ENCODE results near the gene TSR3. TPM values are rescaled to one million over a fixed set of nuclear protein-coding genes. Genes with fewer than 3 reads are reported as not detected.

TSR3 gene
- total RNA-seq, 1 donor from 2014 or later, result 60.6 TPM

DNA sequence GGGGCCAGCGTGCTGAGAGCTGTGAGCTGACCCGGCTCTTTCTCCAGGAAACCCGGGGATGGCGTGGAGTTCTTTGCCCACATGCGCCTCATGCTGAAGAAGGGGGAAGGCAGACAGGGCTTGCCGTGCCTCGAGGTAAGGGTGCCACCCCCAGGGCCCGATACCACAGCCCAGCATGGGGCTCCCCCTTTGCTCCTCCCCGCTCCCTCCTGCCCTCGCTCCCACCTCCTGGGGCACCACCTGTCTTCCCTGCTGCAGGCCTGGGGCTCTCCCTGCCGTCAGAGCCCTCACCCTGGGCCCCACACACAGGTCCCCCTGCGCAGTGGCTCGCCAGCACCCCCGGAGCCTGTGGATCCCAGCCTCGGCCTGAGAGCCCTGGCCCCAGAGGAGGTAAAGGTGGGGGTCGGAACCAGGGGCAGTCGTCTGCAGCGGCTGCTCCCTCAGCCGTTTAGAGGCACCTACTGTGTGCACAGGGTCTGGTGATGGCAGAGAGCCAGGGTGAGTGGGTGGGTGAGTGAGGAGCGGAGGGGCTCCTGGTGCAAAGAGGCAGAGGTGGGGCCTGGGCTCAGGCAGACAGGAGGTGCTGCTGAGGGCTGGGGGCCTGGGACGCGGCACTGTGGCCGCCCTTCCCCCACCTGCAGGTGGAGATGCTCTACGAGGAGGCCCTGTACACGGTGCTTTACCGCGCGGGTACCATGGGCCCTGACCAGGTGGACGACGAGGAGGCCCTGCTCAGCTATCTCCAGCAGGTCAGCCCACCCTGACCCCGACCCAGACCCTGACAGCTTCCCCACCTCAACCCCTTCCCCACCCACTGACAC lies 12.6 kb downstream of the TSR3 start:
- H3K4me3 ChIP-seq, result no peak overlapping the region
- peaks cover 6% of the 10 kb centered on the region for H3K27me3 ChIP-seq
- intact Hi-C loops (cut with DNase I), result no loop called here
- H3K9me3 ChIP-seq, result no peaks in the 10 kb centered on the region
- H3K4me1 ChIP-seq, result peaks cover 21% of the 10 kb centered on the region
- no peak overlapping the region for H3K27ac ChIP-seq
- no peak for DNase-seq (ENCODE audit: extremely low spot score in 2 of 2)
- no peaks in the 10 kb centered on the region for H3K36me3 ChIP-seq
- TF ChIP-seq, protein P1, sequence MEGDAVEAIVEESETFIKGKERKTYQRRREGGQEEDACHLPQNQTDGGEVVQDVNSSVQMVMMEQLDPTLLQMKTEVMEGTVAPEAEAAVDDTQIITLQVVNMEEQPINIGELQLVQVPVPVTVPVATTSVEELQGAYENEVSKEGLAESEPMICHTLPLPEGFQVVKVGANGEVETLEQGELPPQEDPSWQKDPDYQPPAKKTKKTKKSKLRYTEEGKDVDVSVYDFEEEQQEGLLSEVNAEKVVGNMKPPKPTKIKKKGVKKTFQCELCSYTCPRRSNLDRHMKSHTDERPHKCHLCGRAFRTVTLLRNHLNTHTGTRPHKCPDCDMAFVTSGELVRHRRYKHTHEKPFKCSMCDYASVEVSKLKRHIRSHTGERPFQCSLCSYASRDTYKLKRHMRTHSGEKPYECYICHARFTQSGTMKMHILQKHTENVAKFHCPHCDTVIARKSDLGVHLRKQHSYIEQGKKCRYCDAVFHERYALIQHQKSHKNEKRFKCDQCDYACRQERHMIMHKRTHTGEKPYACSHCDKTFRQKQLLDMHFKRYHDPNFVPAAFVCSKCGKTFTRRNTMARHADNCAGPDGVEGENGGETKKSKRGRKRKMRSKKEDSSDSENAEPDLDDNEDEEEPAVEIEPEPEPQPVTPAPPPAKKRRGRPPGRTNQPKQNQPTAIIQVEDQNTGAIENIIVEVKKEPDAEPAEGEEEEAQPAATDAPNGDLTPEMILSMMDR (IDR thresholded peaks at IDR 0.05), result no peak
- no peak for TF ChIP-seq POLR2AphosphoS5 (IDR thresholded peaks at IDR 0.05; ENCODE audit: insufficient read depth in 1 of 2, low read depth in 1 of 2)

DNA sequence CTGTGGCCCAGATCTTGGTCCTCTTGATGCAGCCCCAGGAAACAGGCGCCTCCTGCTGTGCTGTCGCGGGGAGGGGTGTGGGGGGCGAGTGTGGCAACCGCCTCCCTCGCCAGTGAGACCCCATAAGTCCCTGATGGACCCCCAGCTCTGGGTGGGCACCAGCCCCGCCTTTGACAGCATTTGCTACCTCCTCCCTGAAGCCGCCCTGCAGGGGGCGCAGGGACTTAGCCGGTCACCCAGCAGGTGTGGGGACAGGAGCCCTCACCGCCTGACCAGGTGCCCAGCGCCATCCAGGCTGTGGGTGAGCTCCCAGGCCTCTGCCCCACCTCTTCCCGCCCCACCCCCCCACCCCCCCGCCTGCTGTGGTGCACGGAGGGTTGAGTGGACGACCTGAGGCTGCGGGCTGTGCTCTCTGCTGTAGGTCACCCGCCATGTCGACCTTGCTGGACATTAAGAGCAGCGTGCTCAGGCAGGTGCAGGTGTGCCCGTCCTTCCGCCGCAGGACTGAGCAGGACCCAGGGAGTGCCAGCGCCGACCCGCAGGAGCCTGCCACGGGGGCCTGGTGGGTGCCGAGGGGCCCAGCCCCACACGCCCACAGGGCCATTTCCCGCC lies 13.5 kb downstream of the TSR3 start:
- intact Hi-C loops (cut with DNase I), result no loop called here
- DNase-seq (ENCODE audit: extremely low spot score in 2 of 2), result no peak
- TF ChIP-seq, protein P1 (IDR thresholded peaks at IDR 0.05), result no peak
- TF ChIP-seq POLR2AphosphoS5 (IDR thresholded peaks at IDR 0.05; ENCODE audit: insufficient read depth in 1 of 2, low read depth in 1 of 2), result no peak
- Histone ChIP-seq H3K27me3 (peaks cover 11% of the 10 kb centered on the region), H3K4me3 (no peak overlapping the region), H3K9me3 (no peaks in the 10 kb centered on the region), H3K27ac (no peak overlapping the region), H3K36me3 (no peaks in the 10 kb centered on the region), H3K4me1 (peaks cover 22% of the 10 kb centered on the region)

DNA sequence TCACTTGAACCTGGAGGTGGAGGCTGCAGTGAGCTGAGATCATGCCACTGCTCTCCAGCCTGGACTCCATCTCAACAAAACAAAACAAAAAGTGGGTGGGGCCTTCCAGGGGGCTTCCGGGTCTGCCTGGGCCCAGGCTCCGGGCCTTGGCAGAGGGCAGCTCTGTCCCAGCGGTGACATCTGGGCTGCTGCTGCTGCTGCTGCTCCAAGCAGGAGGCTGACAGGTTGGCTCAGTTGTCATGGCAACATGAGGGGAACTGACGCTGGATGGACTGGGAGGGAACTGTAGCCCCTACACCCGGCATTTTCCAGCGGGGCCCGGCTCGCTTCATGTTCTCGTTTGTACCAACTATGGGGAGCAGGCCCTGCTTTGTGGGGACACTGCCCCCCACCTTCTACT lies 14.2 kb downstream of the TSR3 start:
- H3K27ac ChIP-seq, result no peak overlapping the region
- no peaks in the 10 kb centered on the region for H3K9me3 ChIP-seq
- H3K4me3 ChIP-seq, result no peak overlapping the region
- DNase-seq (ENCODE audit: extremely low spot score in 2 of 2), result no peak
- no peak for TF ChIP-seq POLR2A (IDR thresholded peaks at IDR 0.05)
- TF ChIP-seq, protein P1 (IDR thresholded peaks at IDR 0.05), result no peak
- peaks cover 22% of the 10 kb centered on the region for H3K4me1 ChIP-seq
- intact Hi-C loops (cut with DNase I), result no loop called here
- no peaks in the 10 kb centered on the region for H3K36me3 ChIP-seq
- H3K27me3 ChIP-seq, result peaks cover 11% of the 10 kb centered on the region

DNA sequence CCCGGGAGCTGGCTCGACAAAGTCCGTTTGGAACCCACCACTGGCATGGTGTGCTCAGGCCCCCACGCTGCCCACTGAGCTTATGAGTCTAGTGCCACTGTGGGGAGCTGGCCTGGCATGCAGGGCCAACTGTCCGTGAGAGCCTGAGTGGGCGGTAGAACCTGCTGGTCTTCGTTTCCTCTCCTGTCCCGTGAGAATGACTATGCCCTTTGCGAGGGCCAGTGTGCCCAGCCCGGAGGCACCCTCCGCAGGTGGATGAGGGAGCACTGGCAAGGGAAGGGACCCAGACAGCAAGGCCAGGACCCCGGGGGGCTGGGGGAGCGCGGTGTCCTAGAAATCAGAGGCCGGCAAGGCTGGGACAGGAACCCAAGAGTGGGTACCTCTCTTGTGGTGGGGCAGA lies 15.1 kb downstream of the TSR3 start:
- no peak overlapping the region for H3K4me3 ChIP-seq
- no peaks in the 10 kb centered on the region for H3K9me3 ChIP-seq
- no peak for DNase-seq (ENCODE audit: extremely low spot score in 2 of 2)
- no peaks in the 10 kb centered on the region for H3K36me3 ChIP-seq
- peaks cover 11% of the 10 kb centered on the region for H3K27me3 ChIP-seq
- peaks cover 26% of the 10 kb centered on the region for H3K4me1 ChIP-seq
- intact Hi-C loops (cut with DNase I), result no loop called here
- TF ChIP-seq, protein P1 (IDR thresholded peaks at IDR 0.05), result no peak
- H3K27ac ChIP-seq, result no peak overlapping the region

DNA sequence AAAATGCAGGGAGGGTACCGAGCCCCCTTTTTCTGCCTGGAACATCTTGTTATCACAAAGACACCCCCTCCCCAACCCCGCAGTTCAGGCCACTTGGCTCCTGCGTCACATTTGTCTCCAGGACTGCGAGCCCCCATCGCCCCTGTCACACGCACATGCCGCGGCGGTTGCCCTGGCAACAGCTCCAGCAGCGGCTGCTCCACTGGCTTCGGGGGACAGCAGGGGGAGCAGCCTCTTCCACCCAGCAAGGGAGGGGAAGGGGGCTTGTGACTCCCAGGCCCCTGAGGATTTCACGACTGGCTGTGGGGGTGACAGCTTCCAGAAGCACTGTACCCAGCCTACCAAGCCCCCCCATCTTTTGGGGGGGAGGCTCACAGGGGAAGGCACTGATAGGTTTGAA lies 15.7 kb downstream of the TSR3 start:
- H3K36me3 ChIP-seq, result no peaks in the 10 kb centered on the region
- intact Hi-C loops (cut with DNase I), result no loop called here
- no peak for DNase-seq (ENCODE audit: extremely low spot score in 2 of 2)
- H3K4me3 ChIP-seq, result no peak overlapping the region
- peaks cover 11% of the 10 kb centered on the region for H3K27me3 ChIP-seq
- no peak overlapping the region for H3K27ac ChIP-seq
- no peaks in the 10 kb centered on the region for H3K9me3 ChIP-seq
- TF ChIP-seq, protein P1 (IDR thresholded peaks at IDR 0.05), result no peak
- TF ChIP-seq POLR2A (IDR thresholded peaks at IDR 0.05), result no peak
- TF ChIP-seq POLR2AphosphoS5 (IDR thresholded peaks at IDR 0.05; ENCODE audit: insufficient read depth in 1 of 2, low read depth in 1 of 2), result no peak
- peaks cover 29% of the 10 kb centered on the region for H3K4me1 ChIP-seq
